ENCODE results near the gene CDC42BPG.

CDC42BPG gene

DNA sequence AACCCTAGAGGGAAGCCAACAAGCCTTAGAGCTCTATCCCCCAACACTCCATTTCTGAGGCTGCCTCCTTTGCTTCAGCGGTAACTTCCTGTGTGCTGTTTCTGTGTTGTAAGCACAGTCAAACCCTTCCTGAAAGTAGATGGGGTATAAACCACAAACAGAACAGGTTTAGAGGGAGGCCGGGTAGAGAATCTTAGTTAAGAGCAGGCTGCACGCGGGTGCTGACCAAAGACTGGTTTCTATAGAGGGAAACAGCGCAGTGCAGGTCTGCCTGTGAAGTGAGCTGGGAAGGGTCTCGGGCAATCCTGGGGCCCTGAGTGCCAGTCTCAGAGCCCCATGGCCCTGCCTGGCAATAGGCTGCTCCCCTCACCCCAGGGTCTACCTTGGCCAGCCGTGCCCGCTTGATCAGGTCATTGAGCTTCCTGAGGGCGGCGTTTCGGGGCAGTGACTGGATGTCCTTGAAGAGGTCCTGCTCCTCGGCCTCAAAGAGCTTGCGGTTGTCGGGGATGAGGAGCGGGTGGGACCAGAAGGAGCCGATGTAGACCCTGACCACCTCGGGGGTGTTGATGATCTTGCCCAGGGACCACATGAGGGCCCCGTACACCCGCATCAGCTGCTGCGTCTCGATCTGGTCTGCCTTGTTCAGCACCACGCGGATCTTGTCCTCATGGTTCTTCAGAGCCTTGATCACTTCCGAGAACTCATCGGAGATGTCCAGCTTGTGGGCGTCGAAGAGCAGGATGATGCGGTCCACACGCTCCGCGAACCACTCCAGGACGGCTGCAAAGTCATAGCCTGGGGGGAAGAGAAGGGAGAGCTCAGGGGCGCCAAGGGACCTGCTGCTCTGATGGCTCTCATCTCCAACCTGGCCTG is 15.3 kb upstream of the CDC42BPG start:
- Histone ChIP-seq H3K4me1 (ENCODE audit: control insufficient read depth, insufficient read depth, low read length) (no peaks in the 10 kb centered on the region), H3K27ac (ENCODE audit: extremely low read depth, low read depth, low read length) (no peak overlapping the region), H3K9me3 (ENCODE audit: control insufficient read depth, insufficient read depth, low read depth, low read length) (no peaks in the 10 kb centered on the region), H3K36me3 (ENCODE audit: control insufficient read depth in 2 of 2, insufficient read depth in 1 of 2, low read length in 2 of 2) (peaks cover 0 to 22% of the 10 kb centered on the region in 2 experiments; a peak in 1 of 3 replicates), H3K4me3 (ENCODE audit: low read depth, low read length) (no peak overlapping the region)
- ChIA-PET CTCF (interaction anchor here (0.6 to 1.4 kb wide), 5 partner anchors 9 to 244 kb away, joined by 3 to 5 read pairs (median 3); no protein-coding TSS in a partner anchor), POLR2A (interaction anchor here (0.7 to 1.3 kb wide), 3 partner anchors 30 to 1256 kb away, joined by 3 to 4 read pairs (median 3); partner anchors contain the start of genes FAU and MRPL49)
- TF ChIP-seq ZNF571 (tag by site-specific recombination; IDR thresholded peaks at IDR 0.05) (no peak), ZNF791 (tag by site-specific recombination; IDR thresholded peaks at IDR 0.05) (no peak), ZNF544 (tag by site-specific recombination; IDR thresholded peaks at IDR 0.05) (no peak), ZNF398 (tag by site-specific recombination; IDR thresholded peaks at IDR 0.05) (no peak), ZNF19 (tag by site-specific recombination; IDR thresholded peaks at IDR 0.05; ENCODE audit: low read depth) (no peak)

DNA sequence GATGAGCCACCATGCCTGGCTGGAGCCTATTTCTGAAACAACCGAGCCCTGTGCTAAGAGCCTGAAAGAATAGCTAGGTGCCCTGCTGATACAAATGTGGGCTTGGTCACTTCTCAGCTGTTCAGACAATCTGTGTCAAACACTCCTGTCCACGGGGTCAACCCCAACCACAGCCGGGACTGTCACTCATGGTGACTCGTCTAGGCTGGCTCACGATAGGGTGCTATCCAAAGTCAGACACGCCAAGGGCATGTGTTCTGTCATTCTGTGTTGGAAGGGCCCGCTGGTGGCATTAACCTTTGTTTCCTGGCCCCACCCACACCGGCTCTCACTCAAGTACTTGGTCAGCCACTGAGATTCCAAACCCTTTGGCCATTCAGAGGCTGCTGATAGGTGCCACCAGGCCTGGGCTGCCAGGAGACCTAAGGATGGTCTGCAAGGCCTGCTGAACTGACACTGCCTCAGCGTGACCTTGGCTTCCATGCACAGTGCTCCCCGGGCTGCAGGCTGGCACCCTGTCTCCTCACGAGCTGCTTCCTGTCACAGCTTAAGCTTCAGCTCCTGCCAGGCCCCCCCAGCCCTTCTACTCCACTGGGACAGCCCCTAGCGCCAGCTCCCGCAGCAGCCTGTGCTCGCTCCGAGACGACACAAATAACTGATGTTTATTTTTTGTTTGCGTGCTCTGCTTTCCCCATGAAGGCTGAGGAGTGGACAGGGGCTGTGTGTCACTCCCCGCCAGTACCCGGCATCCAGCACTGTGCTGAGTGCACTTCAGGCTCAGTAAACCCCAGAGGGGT is 14.2 kb upstream of the CDC42BPG start:
- CTCF ChIA-PET = interaction anchor here (0.5 to 1.4 kb wide), 6 partner anchors 11 to 170 kb away, joined by 3 to 5 read pairs (median 3); no protein-coding TSS in a partner anchor
- POLR2A ChIA-PET = interaction anchor here (1.1 kb wide), 1 partner anchor 31 kb away, joined by 3 read pairs; no protein-coding TSS in a partner anchor
- H3K4me1 ChIP-seq (ENCODE audit: control insufficient read depth, insufficient read depth, low read length) = no peaks in the 10 kb centered on the region
- no peak overlapping the region for H3K27ac ChIP-seq (ENCODE audit: extremely low read depth, low read depth, low read length)
- H3K4me3 ChIP-seq (ENCODE audit: low read depth, low read length) = no peak overlapping the region
- TF ChIP-seq SETDB1 (IDR thresholded peaks at IDR 0.05; ENCODE audit: insufficient read length, low read length) = no peak
- no peak for TF ChIP-seq HIC1 (tag by site-specific recombination; IDR thresholded peaks at IDR 0.05)
- no peak for TF ChIP-seq ATF2 (tag by site-specific recombination; IDR thresholded peaks at IDR 0.05; ENCODE audit: low read depth)
- TF ChIP-seq ZNF626 (tag by site-specific recombination; IDR thresholded peaks at IDR 0.05) = no peak
- TF ChIP-seq ZNF239 (tag by site-specific recombination; IDR thresholded peaks at IDR 0.05) = no peak
- H3K36me3 ChIP-seq (ENCODE audit: control insufficient read depth in 2 of 2, insufficient read depth in 1 of 2, low read length in 2 of 2) = peaks cover 0 to 32% of the 10 kb centered on the region in 2 experiments; a peak in 1 of 3 replicates
- no peaks in the 10 kb centered on the region for H3K9me3 ChIP-seq (ENCODE audit: control insufficient read depth, insufficient read depth, low read depth, low read length)

- Histone ChIP-seq H3K9me3 (ENCODE audit: control insufficient read depth, insufficient read depth, low read depth, low read length) (no peaks in the 10 kb centered on the region), H3K36me3 (ENCODE audit: control insufficient read depth in 2 of 2, insufficient read depth in 1 of 2, low read length in 2 of 2) (peaks cover 0 to 34% of the 10 kb centered on the region in 2 experiments; a peak in 1 of 3 replicates), H3K4me3 (ENCODE audit: low read depth, low read length) (no peak overlapping the region), H3K27ac (ENCODE audit: extremely low read depth, low read depth, low read length) (no peak overlapping the region), H3K4me1 (ENCODE audit: control insufficient read depth, insufficient read depth, low read length) (no peaks in the 10 kb centered on the region)
- TF ChIP-seq ZNF221 (tag by site-specific recombination; IDR thresholded peaks at IDR 0.05; ENCODE audit: borderline replicate concordance) (no peak), ZNF24 (tag by site-specific recombination; IDR thresholded peaks at IDR 0.05) (no peak), IKZF3 (tag by site-specific recombination; IDR thresholded peaks at IDR 0.05) (no peak), ZNF280C (tag by site-specific recombination; IDR thresholded peaks at IDR 0.05) (no peak), OSR2 (tag by site-specific recombination; IDR thresholded peaks at IDR 0.05) (no peak), KLF16 (tag by site-specific recombination; IDR thresholded peaks at IDR 0.05) (no peak), ZNF433 (tag by site-specific recombination; IDR thresholded peaks at IDR 0.05; ENCODE audit: low read depth) (no peak), TRIM28 (IDR thresholded peaks at IDR 0.05; ENCODE audit: borderline replicate concordance, low read length) (no peak)
- TF ChIP-seq, protein P1, sequence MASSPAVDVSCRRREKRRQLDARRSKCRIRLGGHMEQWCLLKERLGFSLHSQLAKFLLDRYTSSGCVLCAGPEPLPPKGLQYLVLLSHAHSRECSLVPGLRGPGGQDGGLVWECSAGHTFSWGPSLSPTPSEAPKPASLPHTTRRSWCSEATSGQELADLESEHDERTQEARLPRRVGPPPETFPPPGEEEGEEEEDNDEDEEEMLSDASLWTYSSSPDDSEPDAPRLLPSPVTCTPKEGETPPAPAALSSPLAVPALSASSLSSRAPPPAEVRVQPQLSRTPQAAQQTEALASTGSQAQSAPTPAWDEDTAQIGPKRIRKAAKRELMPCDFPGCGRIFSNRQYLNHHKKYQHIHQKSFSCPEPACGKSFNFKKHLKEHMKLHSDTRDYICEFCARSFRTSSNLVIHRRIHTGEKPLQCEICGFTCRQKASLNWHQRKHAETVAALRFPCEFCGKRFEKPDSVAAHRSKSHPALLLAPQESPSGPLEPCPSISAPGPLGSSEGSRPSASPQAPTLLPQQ (tag by site-specific recombination; IDR thresholded peaks at IDR 0.05) = no peak
- ChIA-PET POLR2A (interaction anchor here (1.1 to 1.3 kb wide), 2 partner anchors 21 to 79 kb away, joined by 3 read pairs; no protein-coding TSS in a partner anchor), CTCF (interaction anchor here (0.8 to 3.1 kb wide), 3 partner anchors 12 to 35 kb away, joined by 3 to 19 read pairs (median 3); no protein-coding TSS in a partner anchor)
Measured at GRCh38 chr11:64857485-64857884, 13.0 kb upstream of the CDC42BPG start.

Data from HEK293 (cell line).